AG09319 (cell line): Measurements from ENCODE around the gene NES.

Experiments
- DNase-seq: peaks from one replicate; pipeline ENCODE4 v3.0.0-alpha.2; 2010; ENCODE audit warnings: low read depth; ENCODE audit errors: extremely low read depth
- CTCF ChIP-seq: IDR thresholded peaks from 2 replicates; pipeline ENCODE4 v1.5.1; 2011; ENCODE audit warnings: low read depth, mild to moderate bottlenecking, inconsistent platforms, low read length, moderate library complexity

Gene NES

GRCh38 chr1:156664767-156665411 lies 12.3 kb downstream of the NES start:
- no peak for DNase-seq

GRCh38 chr1:156664046-156664766 lies 13.0 kb downstream of the NES start:
- no peak for DNase-seq
- no peak for TF ChIP-seq CTCF

More at GRCh38 chr1:156664767-156665411, 12.3 kb downstream of the NES start:
- no peak for TF ChIP-seq CTCF

- no peak for DNase-seq
- TF ChIP-seq CTCF: no peak
Observed at GRCh38 chr1:156663178-156663577, 14.0 kb downstream of the NES start.

GRCh38 chr1:156662800-156663055 lies 14.5 kb downstream of the NES start:
- no peak for TF ChIP-seq CTCF
- DNase-seq: no peak

GRCh38 chr1:156662005-156662799 lies 15.0 kb downstream of the NES start:
- DNase-seq: no peak
- TF ChIP-seq CTCF: no peak

GRCh38 chr1:156660752-156661112 lies 16.5 kb downstream of the NES start:
- DNase-seq: no peak

More at GRCh38 chr1:156660752-156661112, 16.5 kb downstream of the NES start:
- no peak for TF ChIP-seq CTCF
